Bronchial epithelial cell (primary cell): Measurements from ENCODE around the gene SPECC1. TPM values are rescaled to one million over a fixed set of nuclear protein-coding genes. Genes with fewer than 3 reads are reported as not detected.
"Not testable (repeated sequence)": the region's sequence is repeated elsewhere in the genome, so short reads cannot be mapped to it uniquely, and the experiment has no call there.

ENCODE experiments used
- DNase-seq: peaks from one replicate; pipeline ENCODE4 v3.0.0-alpha.2; 2010; ENCODE audit warnings: low read depth
- FAIRE-seq: peaks from 2 replicates; lab custom pipeline; 2011; peaks lifted over from hg19 to GRCh38; lab: Jason Lieb, UNC
- H3K27me3 ChIP-seq: 2 replicates; pipeline ENCODE4 v1.5.1; 2011; ENCODE audit warnings: low read length; ENCODE audit not compliant: control insufficient read depth, insufficient read depth
- H3K36me3 ChIP-seq: 2 replicates; pipeline ENCODE4 v1.5.1; 2011; ENCODE audit warnings: low read length; ENCODE audit not compliant: control insufficient read depth, insufficient read depth
- H3K4me3 ChIP-seq: 2 replicates; pipeline ENCODE4 v1.5.1; 2011; ENCODE audit warnings: mild to moderate bottlenecking, low read depth, low read length, control low read depth
- CTCF ChIP-seq: IDR thresholded peaks from 2 replicates; pipeline ENCODE4 v1.5.1; 2011; ENCODE audit warnings: mild to moderate bottlenecking, moderate library complexity, low read length, control low read depth, inconsistent platforms; ENCODE audit not compliant: insufficient read depth, severe bottlenecking
- total RNA-seq: library from RNA; depleted of rRNA; stranded (reverse); fragments of >200 nt; gene quantifications from 2 replicates; pipeline ENCODE4 v1.2.1, GENCODE V29; 2014

Gene SPECC1
- total RNA-seq, 1 donor from 2014 or later = 57.1 TPM

GRCh38 chr17:20097330-20097729, 88.2 kb downstream of the SPECC1 start:
- Histone ChIP-seq H3K4me3 (no peak overlapping the region), H3K27me3 (no peaks in the 10 kb centered on the region), H3K36me3 (no peaks in the 10 kb centered on the region)
- TF ChIP-seq CTCF = no peak
- DNase-seq (no peak), FAIRE-seq (no peak)

GRCh38 chr17:20098314-20098713, 89.2 kb downstream of the SPECC1 start:
- FAIRE-seq (peak; percentile 13), DNase-seq (no peak)
- Histone ChIP-seq H3K4me3 (no peak overlapping the region), H3K27me3 (peaks cover 4% of the 10 kb centered on the region), H3K36me3 (no peaks in the 10 kb centered on the region)
- TF ChIP-seq CTCF = no peak

- not testable (repeated sequence) for H3K27me3 ChIP-seq, H3K36me3 ChIP-seq, FAIRE-seq, H3K4me3 ChIP-seq, DNase-seq
Measured at GRCh38 chr17:20100806-20101205, 91.6 kb downstream of the SPECC1 start.

- Histone ChIP-seq H3K36me3 (no peaks in the 10 kb centered on the region), H3K4me3 (no peak overlapping the region), H3K27me3 (peaks cover 5% of the 10 kb centered on the region)
- no peak for TF ChIP-seq CTCF
- peak; percentile 66 for FAIRE-seq
- DNase-seq = no peak
Measured at GRCh38 chr17:20103454-20104446, 94.6 kb downstream of the SPECC1 start.

GRCh38 chr17:20105539-20106280, 96.6 kb downstream of the SPECC1 start:
- FAIRE-seq = no peak
- no peak for DNase-seq
- no peak for TF ChIP-seq CTCF

GRCh38 chr17:20106446-20106845, 97.3 kb downstream of the SPECC1 start:
- not testable (repeated sequence) for H3K36me3 ChIP-seq, H3K27me3 ChIP-seq, H3K4me3 ChIP-seq, DNase-seq, FAIRE-seq

More at GRCh38 chr17:20105539-20106280, 96.6 kb downstream of the SPECC1 start:
- H3K36me3 ChIP-seq = no peaks in the 10 kb centered on the region
- no peak overlapping the region for H3K4me3 ChIP-seq
- peaks cover 6% of the 10 kb centered on the region for H3K27me3 ChIP-seq
